Measurements from ENCODE around the gene ASPRV1.

ASPRV1 gene

DNA sequence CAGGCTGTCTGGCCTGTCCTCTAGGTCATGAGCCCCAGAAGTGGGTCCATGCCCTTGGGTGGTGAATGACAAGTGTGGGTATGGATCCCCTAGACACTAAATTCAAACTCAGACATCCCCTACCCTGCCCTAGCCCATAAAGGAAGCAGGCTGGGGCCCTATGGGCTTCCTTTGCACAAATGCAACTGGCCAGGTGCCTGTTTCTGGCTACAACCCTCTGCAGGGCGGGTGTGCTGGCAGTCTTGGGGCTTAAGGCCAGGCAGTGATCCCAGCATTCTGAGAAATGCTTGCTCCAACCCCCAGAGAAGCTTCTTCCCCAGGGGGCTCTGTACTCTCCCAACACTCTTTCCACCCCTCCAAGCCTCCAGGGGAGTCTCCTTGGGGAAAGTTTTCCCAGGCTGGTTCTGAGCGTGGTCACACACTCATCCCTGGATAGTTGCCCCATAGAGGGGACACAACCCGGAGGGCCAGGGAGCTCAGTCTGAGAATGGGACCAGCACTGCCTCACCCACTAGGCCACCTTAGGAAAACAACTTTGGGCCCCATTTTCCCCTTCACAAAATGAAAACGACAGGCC is 16.6 kb upstream of the ASPRV1 start:
- H3K4me1 Mint-ChIP-seq, result no peaks in the 10 kb centered on the region
- H3K36me3 Mint-ChIP-seq, result no peaks in the 10 kb centered on the region
- H3K27me3 Mint-ChIP-seq, result no peaks in the 10 kb centered on the region
- ATAC-seq (ENCODE audit: low read depth), result no peak
- DNase-seq (ENCODE audit: low spot score in 2 of 2), result no peak
- H3K4me3 Mint-ChIP-seq, result no peak overlapping the region
- no peak overlapping the region for H3K27ac Mint-ChIP-seq
- H3K9me3 Mint-ChIP-seq, result no peaks in the 10 kb centered on the region

GRCh38 chr2:69977186-69977585 is 15.8 kb upstream of the ASPRV1 start:
- Mint-ChIP-seq H3K4me3 (no peak overlapping the region), H3K36me3 (no peaks in the 10 kb centered on the region), H3K27me3 (no peaks in the 10 kb centered on the region), H3K4me1 (no peaks in the 10 kb centered on the region), H3K9me3 (no peaks in the 10 kb centered on the region), H3K27ac (no peak overlapping the region)
- ATAC-seq (ENCODE audit: low read depth) (no peak), DNase-seq (ENCODE audit: low spot score in 2 of 2) (no peak)

DNA sequence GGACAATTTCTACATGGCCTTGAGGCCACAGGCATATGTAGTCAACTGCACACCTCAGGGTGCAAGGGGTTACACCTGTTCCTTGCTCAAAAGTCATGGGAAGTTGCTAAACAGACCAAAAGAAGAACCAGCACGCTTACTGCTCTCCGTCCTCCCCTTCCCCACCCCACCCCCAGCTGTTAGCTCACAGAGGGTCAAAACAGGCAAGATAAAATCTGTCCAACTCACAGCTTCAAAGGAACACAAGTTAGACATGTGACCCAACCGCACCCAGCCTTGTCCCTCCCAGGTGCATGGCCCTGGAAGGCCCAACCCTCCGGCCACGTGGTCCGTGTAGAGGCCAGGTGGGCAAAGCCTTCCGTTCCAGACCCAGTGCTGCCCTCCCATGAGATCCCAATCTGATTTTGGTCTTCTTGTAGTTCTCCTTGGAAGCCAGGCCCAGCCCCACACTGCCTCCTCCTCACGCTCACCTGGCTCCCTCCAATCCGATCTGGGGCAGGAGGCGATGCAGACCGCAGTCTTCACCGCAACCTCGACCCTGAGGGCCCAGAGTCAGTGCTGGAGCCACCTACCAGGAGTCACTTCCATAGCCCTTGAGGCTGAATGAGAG is 14.5 kb upstream of the ASPRV1 start:
- Mint-ChIP-seq H3K4me3 (no peak overlapping the region), H3K27ac (no peak overlapping the region), H3K27me3 (no peaks in the 10 kb centered on the region), H3K9me3 (no peaks in the 10 kb centered on the region), H3K36me3 (no peaks in the 10 kb centered on the region), H3K4me1 (no peaks in the 10 kb centered on the region)
- DNase-seq (ENCODE audit: low spot score in 2 of 2) (no peak), ATAC-seq (ENCODE audit: low read depth) (no peak)

DNA sequence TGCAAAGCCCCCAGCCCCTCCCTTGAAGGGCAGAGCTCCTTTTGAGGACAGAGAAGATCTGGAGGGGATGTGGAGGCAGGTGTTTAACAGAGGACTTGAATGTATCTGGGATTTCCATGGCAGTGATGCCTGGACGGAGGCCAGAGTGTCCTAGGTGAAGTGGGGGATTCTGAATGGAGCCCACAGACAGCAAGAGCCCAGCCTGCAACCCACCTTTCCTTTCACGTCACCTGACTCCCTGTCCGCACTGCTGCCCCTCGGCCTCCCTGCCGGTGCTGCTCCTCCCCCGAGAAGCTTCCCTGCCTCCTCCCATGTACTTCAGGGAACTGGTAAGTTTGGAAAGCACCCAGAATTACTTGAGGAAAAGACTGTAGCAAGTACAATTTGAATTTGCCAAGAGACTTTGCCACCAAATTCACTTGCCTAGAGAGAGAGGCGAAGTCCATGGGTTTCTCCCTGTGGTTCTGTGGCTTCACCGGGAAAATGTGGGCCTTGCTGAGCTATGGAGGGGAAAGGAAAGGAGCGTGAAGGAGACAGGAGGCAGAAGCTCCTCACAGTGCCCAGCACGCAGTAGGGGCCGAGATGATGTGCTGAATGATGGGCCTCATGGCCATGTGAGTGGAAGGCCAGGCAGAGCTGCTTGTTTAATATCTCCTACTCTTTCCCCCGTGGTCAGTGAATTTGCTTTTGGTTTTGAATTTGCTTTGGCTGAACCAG is 13.9 kb upstream of the ASPRV1 start:
- H3K4me3 Mint-ChIP-seq, result no peak overlapping the region
- H3K27me3 Mint-ChIP-seq, result no peaks in the 10 kb centered on the region
- no peaks in the 10 kb centered on the region for H3K36me3 Mint-ChIP-seq
- no peaks in the 10 kb centered on the region for H3K9me3 Mint-ChIP-seq
- ATAC-seq (ENCODE audit: low read depth) (no peak), DNase-seq (ENCODE audit: low spot score in 2 of 2) (no peak)
- no peak overlapping the region for H3K27ac Mint-ChIP-seq
- no peaks in the 10 kb centered on the region for H3K4me1 Mint-ChIP-seq

DNA sequence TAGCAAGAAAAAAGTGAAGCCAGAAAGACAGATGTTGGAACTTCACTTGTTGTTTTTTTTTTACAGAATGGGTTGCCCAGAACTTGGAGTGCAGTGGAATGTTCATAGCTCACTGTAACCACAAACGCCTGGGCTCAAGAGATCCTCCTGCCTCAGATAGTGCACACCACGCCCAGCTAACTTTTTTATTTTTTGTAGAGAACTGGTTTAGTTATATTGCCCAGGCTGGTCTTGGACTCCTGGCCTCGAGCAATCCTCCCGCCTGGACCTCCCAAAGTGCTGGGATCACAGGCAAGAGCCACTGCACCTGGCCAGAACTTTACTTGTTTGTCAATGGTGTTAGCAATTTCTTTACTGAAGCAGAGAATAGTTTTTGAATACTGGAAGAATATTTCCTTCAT is 11.9 kb upstream of the ASPRV1 start:
- no peaks in the 10 kb centered on the region for H3K36me3 Mint-ChIP-seq
- no peak overlapping the region for H3K4me3 Mint-ChIP-seq
- H3K9me3 Mint-ChIP-seq, result no peaks in the 10 kb centered on the region
- ATAC-seq (ENCODE audit: low read depth), result no peak
- no peak overlapping the region for H3K27ac Mint-ChIP-seq
- H3K27me3 Mint-ChIP-seq, result no peaks in the 10 kb centered on the region
- H3K4me1 Mint-ChIP-seq, result no peaks in the 10 kb centered on the region
- no peak for DNase-seq (ENCODE audit: low spot score in 2 of 2)

DNA sequence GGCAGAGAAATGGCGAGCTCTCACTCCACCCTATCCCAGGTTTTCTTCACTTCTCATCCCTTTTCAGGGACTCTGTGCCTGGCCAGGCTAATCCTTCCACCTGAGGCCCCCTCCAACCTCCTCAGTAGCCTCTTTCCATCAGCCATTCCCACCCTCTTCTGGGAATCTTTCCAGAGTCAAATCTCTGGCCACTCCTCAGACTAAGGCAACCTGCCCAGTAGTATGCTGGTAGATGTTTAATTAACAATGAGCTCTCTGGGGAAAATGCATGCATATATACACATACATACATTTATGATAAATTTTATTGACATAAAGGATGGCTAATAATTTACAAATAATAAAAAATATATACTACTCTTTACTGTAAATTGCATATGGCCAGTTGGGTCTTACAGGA is 11.4 kb upstream of the ASPRV1 start:
- H3K36me3 Mint-ChIP-seq, result no peaks in the 10 kb centered on the region
- H3K9me3 Mint-ChIP-seq, result no peaks in the 10 kb centered on the region
- no peaks in the 10 kb centered on the region for H3K4me1 Mint-ChIP-seq
- no peak overlapping the region for H3K27ac Mint-ChIP-seq
- no peak for ATAC-seq (ENCODE audit: low read depth)
- no peak for DNase-seq (ENCODE audit: low spot score in 2 of 2)
- H3K4me3 Mint-ChIP-seq, result no peak overlapping the region
- no peaks in the 10 kb centered on the region for H3K27me3 Mint-ChIP-seq

DNA sequence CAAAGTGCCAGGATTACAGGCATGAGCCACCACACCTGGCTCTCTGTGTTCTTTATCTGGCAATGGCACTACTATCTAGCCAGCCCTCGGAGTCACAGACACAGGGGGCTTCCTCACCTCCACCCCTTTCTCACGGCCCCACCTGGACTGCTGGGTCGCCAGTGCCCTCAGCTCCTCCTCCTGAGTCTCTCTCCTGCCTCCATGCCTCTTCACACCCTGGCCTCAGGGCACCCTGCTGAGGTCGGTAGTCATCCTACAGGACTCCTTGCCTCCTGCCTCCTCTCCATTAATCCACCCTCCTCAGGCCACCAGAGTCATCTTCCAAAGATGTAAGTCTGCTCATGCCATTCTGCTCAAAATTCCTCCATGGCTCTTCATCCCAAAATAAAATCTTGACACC is 8.6 kb upstream of the ASPRV1 start:
- ATAC-seq (ENCODE audit: low read depth), result no peak
- H3K36me3 Mint-ChIP-seq, result no peaks in the 10 kb centered on the region
- H3K9me3 Mint-ChIP-seq, result no peaks in the 10 kb centered on the region
- no peaks in the 10 kb centered on the region for H3K4me1 Mint-ChIP-seq
- no peak overlapping the region for H3K4me3 Mint-ChIP-seq
- no peaks in the 10 kb centered on the region for H3K27me3 Mint-ChIP-seq
- H3K27ac Mint-ChIP-seq, result no peak overlapping the region
- no peak for DNase-seq (ENCODE audit: low spot score in 2 of 2)

- no peaks in the 10 kb centered on the region for H3K27me3 Mint-ChIP-seq
- H3K4me3 Mint-ChIP-seq, result no peak overlapping the region
- no peak overlapping the region for H3K27ac Mint-ChIP-seq
- no peaks in the 10 kb centered on the region for H3K36me3 Mint-ChIP-seq
- no peak for DNase-seq (ENCODE audit: low spot score in 2 of 2)
- no peak for ATAC-seq (ENCODE audit: low read depth)
- H3K9me3 Mint-ChIP-seq, result no peaks in the 10 kb centered on the region
- H3K4me1 Mint-ChIP-seq, result no peaks in the 10 kb centered on the region
Observed at GRCh38 chr2:69969126-69969983, 7.9 kb upstream of the ASPRV1 start.

DNA sequence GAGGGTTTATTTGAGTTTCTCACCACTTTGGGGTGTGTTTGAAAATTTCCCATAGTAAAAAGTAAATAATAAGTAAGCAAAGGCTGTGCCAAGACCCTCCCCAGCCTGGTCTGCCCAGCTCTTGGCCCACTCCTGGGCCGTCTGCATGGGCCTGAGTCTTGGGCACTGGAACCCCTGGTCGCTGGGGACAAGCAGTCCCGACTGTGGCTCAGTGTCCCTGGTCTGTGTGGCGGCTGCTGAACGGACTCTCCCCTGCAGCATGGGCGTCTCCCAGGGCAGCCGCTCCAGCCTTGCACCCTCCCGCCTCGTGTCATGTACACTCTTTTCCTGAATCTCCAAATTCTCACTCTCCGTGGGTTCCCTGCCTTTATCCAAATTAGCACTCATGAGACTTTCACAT is 7.2 kb upstream of the ASPRV1 start:
- Mint-ChIP-seq H3K4me1 (no peaks in the 10 kb centered on the region), H3K9me3 (no peaks in the 10 kb centered on the region), H3K4me3 (no peak overlapping the region), H3K27me3 (no peaks in the 10 kb centered on the region), H3K36me3 (no peaks in the 10 kb centered on the region), H3K27ac (no peak overlapping the region)
- ATAC-seq (ENCODE audit: low read depth) (no peak), DNase-seq (ENCODE audit: low spot score in 2 of 2) (no peak)

- DNase-seq (ENCODE audit: low spot score in 2 of 2) (no peak), ATAC-seq (ENCODE audit: low read depth) (no peak)
- Mint-ChIP-seq H3K9me3 (no peaks in the 10 kb centered on the region), H3K4me3 (no peak overlapping the region), H3K27me3 (no peaks in the 10 kb centered on the region), H3K36me3 (no peaks in the 10 kb centered on the region), H3K27ac (no peak overlapping the region), H3K4me1 (no peaks in the 10 kb centered on the region)
Observed at GRCh38 chr2:69966496-69966895, 5.1 kb upstream of the ASPRV1 start.

GRCh38 chr2:69965756-69966445 is 4.5 kb upstream of the ASPRV1 start:
- Mint-ChIP-seq H3K4me3 (no peak overlapping the region), H3K4me1 (no peaks in the 10 kb centered on the region), H3K36me3 (no peaks in the 10 kb centered on the region), H3K27me3 (no peaks in the 10 kb centered on the region), H3K27ac (no peak overlapping the region), H3K9me3 (no peaks in the 10 kb centered on the region)
- ATAC-seq (ENCODE audit: low read depth), result no peak
- no peak for DNase-seq (ENCODE audit: low spot score in 2 of 2)

- H3K27ac Mint-ChIP-seq, result no peak overlapping the region
- no peak for DNase-seq (ENCODE audit: low spot score in 2 of 2)
- H3K27me3 Mint-ChIP-seq, result peaks cover 3% of the 10 kb centered on the region
- H3K36me3 Mint-ChIP-seq, result no peaks in the 10 kb centered on the region
- ATAC-seq (ENCODE audit: low read depth), result no peak
- no peaks in the 10 kb centered on the region for H3K4me1 Mint-ChIP-seq
- H3K9me3 Mint-ChIP-seq, result no peaks in the 10 kb centered on the region
- H3K4me3 Mint-ChIP-seq, result no peak overlapping the region
Observed at GRCh38 chr2:69964353-69964841, 3.0 kb upstream of the ASPRV1 start.

- Mint-ChIP-seq H3K27me3 (peaks cover 3% of the 10 kb centered on the region), H3K9me3 (no peaks in the 10 kb centered on the region), H3K36me3 (no peaks in the 10 kb centered on the region), H3K4me3 (no peak overlapping the region), H3K27ac (peak overlapping the region; percentile 49), H3K4me1 (no peaks in the 10 kb centered on the region)
- no peak for ATAC-seq (ENCODE audit: low read depth)
- no peak for DNase-seq (ENCODE audit: low spot score in 2 of 2)
Observed at GRCh38 chr2:69962986-69963730, 1.7 kb upstream of the ASPRV1 start.
